H54 (cell line): ENCODE measurements around the gene SLC6A2.
A peak's percentile ranks its signal among the peaks of the same experiment; 100 is the strongest.

Source experiments
- DNase-seq: peaks from one replicate; pipeline ENCODE4 v3.0.0; 2011; ENCODE audit warnings: low spot score, mixed read lengths; ENCODE audit not compliant: insufficient read length
- FAIRE-seq: peaks from 3 replicates; lab custom pipeline; 2011; peaks lifted over from hg19 to GRCh38; lab: Jason Lieb, UNC
- POLR2A ChIP-seq: IDR thresholded peaks from 2 replicates; pipeline ENCODE4 v1.6.1; 2011; ENCODE audit warnings: low read depth, mild to moderate bottlenecking, low read length

SLC6A2 gene

GRCh38 chr16:55658898-55659420 is 3.2 kb downstream of the SLC6A2 start:
- no peak for TF ChIP-seq POLR2A
- FAIRE-seq (no peak), DNase-seq (no peak)

GRCh38 chr16:55660026-55660425 is 4.2 kb downstream of the SLC6A2 start:
- DNase-seq (no peak), FAIRE-seq (no peak)
- TF ChIP-seq POLR2A: no peak

- DNase-seq (no peak), FAIRE-seq (no peak)
- no peak for TF ChIP-seq POLR2A
Measured at GRCh38 chr16:55660828-55661227, 5.0 kb downstream of the SLC6A2 start.

GRCh38 chr16:55661941-55662643 is 6.3 kb downstream of the SLC6A2 start:
- FAIRE-seq (no peak), DNase-seq (no peak)
- TF ChIP-seq POLR2A: no peak

GRCh38 chr16:55662644-55663031 is 6.8 kb downstream of the SLC6A2 start:
- TF ChIP-seq POLR2A: no peak
- no peak for FAIRE-seq
- DNase-seq: no peak

GRCh38 chr16:55663225-55663624 is 7.4 kb downstream of the SLC6A2 start:
- no peak for TF ChIP-seq POLR2A
- no peak for DNase-seq
- no peak for FAIRE-seq

GRCh38 chr16:55663765-55664677 is 8.2 kb downstream of the SLC6A2 start:
- DNase-seq (no peak), FAIRE-seq (no peak)
- TF ChIP-seq POLR2A: no peak

- FAIRE-seq: no peak
- no peak for DNase-seq
- no peak for TF ChIP-seq POLR2A
Measured at GRCh38 chr16:55664786-55665407, 9.1 kb downstream of the SLC6A2 start.

- TF ChIP-seq POLR2A: no peak
- no peak for FAIRE-seq
- no peak for DNase-seq
Measured at GRCh38 chr16:55665511-55665910, 9.7 kb downstream of the SLC6A2 start.

- no peak for TF ChIP-seq POLR2A
- no peak for FAIRE-seq
- DNase-seq: no peak
Measured at GRCh38 chr16:55666012-55666411, 10.2 kb downstream of the SLC6A2 start.

GRCh38 chr16:55667753-55668152 is 12.0 kb downstream of the SLC6A2 start:
- TF ChIP-seq POLR2A: no peak
- DNase-seq: no peak
- FAIRE-seq: no peak

GRCh38 chr16:55668340-55669281 is 12.8 kb downstream of the SLC6A2 start:
- DNase-seq: peak; percentile 42
- no peak for FAIRE-seq
- TF ChIP-seq POLR2A: no peak
